Right lung (tissue), 5 donors: ENCODE measurements around the gene SMAD9. TPM values are rescaled to one million over a fixed set of nuclear protein-coding genes. Genes with fewer than 3 reads are reported as not detected.

Experiments used
- DNase-seq, 2 donors: peaks; one replicate each; pipeline ENCODE4 v3.0.0-alpha.2; 2013
- polyA plus RNA-seq, 5 donors: library from polyadenylated mRNA; unstranded; fragments of 120-200 nt; gene quantifications; one replicate each; pipeline versions ENCODE4 v1.2.1 to v1.2.3, GENCODE V29; 2013; ENCODE audit warnings: inconsistent platforms in 1 of 5, low replicate concordance in 1 of 5; ENCODE audit not compliant: insufficient read length in 5 of 5, insufficient read depth in 1 of 5

Gene SMAD9
- polyA plus RNA-seq, 5 donors, result 19.0 to 32.6 (median 29.2) TPM

DNA sequence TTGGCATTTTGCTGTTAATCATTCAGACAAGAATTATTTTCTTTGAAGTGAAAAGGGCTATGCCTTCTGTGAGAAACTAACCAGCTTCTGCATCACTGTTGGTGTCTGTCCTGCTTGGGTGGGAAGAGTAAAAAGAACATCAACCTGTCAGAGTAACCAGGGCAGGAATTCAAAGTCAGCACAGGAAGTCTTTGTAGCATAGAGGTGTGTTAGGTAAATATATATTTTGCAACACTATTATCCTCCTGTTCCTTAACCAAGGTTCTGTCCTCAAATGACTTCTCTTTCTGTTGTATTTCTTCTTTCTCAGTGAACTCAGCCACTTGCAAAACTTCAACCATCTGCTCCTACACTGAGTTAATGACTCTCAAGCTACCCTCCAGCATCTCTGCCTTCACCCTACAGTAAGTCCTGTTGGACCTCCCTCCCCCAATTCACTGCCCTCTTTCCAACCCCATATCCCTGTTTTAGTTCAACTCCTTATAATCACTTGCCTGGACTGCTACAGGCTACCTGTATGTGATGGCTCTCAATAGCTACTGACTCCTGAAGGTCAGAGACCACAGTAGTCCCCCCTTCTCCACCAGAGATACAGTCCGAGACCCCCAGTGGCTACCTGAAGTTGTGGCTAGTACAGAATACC is 49.9 kb downstream of the SMAD9 start:
- DNase-seq, result no peak

DNA sequence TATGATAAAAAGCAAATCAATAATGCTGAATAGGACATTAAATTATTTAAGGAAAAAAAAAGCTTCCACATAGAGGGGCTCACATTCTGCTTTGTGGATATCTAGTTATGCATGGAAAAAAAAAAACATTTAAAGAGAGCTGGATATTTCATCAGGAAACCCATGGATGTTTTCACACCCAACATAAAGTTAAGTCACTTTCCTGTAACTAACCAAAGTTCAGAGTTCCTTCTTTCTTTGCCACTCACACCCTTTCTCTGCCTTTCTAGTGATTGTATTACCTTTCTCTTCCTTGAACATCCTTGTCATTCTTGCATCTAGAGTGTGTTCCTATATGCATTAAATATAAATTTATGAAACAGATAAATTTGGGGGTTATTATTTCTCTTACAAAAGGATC is 53.8 kb downstream of the SMAD9 start:
- no peak for DNase-seq

DNA sequence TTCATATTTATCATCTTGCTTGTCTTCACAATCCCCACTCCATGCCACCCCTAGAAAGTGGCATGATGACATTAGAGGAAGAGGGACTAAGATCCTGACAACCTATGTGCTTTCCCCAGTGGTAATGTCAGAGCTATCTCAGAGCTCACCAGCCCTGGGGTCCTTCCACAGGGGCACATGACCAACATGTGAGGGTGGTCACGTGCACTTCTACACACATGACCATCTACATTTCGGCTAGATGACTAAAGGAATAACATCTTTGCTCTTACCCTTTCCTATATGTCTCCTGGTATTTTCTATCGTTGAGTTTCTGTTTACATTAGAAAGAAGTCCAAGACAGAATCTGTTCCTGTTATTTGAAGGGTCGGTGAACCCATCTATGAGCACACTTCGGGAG is 54.8 kb downstream of the SMAD9 start:
- no peak for DNase-seq

DNA sequence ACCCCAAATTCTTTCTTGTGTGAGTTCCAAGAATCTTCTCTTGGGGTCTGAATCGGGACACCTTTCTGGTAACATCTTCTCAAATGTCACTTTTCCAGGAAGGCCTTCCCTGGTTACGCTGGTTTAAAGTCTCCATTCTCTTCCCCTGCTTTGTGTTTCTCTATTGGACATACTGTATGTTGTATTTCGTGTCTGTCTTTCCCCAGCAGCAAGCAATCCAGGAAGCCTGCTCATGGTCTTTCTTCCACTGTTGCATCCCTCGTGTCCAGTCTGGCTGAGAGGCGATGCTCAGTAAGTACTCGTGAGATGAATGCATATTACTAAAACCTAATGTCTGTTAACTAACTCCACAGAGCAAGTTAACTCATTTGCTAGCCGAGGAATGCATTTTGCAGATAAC is 57.3 kb downstream of the SMAD9 start:
- no peak for DNase-seq

DNA sequence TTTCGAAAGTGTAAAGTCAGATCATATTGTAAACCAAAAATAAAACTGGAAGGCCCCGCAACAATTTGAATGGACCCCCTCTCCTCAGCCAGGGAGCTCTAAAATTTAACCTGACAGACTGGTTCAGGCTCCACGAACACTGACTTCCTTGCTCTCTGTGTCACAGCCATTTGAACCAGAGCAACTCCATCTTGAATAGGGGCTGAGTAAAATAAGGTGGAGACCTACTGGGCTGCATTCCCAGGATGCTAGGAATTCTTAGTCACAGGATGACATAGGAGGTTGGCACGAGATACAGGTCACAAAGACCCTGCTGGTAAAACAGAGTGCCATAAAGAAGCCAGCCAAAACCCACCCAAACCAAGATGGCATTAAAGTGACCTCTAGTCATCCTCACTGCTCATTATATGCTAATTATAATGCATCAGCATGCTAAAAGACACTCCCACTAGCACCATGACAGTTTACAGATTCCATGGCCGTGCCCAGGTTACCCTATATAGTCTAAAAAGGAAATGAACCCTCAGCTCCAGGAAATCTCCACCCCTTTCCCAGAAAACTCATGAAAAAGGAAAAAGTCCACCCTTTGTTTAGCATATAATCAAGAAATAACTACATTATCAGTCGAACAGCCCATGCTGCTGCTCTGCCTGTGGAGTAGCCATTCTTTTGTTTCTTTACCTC is 57.9 kb downstream of the SMAD9 start:
- no peak for DNase-seq

DNA sequence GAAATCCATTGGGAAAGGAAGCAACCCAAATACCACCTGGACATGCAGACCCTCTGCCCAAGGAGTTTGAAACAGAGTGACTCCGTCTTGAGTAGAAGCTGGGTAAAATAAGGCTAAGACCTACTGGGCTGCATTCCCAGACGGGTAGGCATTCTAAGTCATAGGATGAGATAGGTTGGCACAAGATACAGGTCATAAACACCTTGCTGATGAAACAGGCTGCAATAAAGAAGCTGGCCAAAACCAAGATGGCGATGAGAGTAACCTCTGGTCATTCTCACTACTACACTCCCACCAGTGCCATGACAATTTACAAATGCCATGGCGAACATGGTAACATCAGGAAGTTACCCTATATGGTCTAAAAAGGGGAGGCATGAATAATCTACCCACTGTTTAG is 60.8 kb downstream of the SMAD9 start:
- no peak for DNase-seq

DNA sequence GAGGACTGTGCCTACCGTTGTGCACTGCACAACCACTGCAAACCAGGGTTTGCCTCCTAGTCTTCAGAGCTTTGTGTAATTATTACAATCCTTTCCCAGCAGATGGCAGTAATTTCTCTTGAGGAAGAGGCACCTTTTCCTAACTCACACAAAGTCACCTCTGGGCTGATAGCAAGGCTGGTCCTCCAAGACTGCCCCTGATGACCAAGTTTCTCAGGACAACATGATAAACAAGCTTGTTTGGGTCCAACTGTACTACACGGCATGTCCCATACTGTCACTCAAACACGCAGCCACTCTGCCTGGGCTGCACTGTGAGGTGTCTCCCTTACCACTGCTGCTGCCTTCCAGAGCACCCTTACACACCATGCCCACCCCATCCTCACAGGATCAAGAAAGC is 61.7 kb downstream of the SMAD9 start:
- DNase-seq, result peak; percentile 23 to 27

DNA sequence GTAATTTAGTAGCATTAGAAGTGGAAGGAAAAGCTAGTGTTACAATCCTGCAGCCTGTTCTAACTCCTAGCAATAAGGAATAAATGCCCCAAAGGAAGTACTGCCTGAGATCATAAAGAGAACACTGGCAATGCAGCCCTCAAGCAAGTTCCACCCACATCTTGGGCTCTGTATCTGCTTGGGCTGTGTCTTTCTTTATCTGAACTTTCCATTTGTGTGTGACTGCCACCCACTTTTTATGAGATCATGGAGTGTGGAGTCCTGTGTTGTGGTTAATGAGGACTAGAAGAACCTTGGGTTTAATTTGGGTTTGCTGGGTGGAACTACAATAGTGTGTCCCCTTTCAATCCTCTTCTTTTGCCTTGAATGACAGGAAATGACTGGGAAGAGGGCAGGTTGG is 62.8 kb downstream of the SMAD9 start:
- DNase-seq, result no peak

DNA sequence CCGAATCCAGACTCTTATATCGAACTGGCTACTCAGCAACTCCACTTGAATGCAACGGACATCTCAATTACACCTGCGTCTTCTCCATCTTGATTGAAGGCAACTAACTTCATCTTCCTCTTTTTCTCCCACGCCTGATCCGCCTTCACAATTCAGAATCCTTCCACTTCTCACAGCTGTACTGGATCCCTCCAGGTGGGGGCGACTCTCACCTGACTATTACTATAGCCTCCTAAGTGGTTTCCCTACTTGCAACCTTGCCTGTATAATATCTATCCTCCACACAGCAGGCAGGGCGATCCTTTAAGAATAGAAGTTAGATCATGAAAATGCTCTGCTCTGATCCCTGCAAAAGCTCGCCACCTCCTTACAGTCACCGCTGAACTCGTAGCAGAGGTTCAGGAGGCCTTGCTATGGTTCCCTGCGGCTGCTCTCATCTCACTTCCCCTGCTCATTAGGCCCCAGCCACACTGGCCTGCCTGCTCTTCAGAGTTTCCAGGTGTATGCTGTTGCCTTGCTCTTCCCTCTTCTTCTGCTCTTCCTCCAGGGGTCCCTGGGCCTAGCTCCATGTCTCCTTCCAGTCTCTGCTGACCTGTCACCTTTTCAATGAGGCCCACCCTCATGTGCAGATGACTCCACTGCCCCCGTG is 69.1 kb downstream of the SMAD9 start:
- DNase-seq, result no peak

DNA sequence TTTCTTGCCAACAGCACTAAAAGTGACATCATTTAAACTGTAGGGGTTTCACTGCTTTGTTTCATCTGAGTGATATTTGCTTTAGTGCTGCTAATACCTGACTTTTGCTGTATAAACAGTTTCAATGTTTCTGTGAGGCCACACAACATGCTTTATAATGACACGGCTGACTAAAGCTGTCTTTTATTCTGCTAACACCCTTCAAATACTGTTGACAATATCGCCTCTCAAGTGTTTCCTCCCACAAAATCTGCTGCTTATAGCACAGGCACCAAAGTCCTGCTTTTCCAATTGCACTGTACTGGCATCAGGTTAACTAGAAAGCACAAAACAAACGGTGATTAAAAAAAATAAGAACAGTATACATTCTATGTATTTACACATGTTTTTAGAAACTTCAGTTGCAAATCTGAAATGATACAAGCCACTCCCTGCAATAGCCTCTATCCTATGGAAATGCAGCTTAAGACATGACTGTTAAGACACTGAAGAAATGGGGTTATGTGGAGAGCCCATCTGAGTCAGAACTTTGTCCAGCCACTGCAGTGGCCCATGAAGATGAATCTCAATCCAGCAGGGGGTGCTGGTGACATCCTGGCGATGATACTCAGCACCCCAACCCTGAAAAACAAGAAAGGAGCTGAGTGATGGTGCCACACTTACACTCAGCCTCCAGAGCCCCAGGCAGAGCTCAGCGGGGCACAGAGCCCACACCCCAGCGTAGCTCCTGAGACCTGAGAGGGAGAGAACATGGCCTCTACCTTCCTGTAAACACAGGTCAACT is 71.6 kb downstream of the SMAD9 start:
- no peak for DNase-seq

DNA sequence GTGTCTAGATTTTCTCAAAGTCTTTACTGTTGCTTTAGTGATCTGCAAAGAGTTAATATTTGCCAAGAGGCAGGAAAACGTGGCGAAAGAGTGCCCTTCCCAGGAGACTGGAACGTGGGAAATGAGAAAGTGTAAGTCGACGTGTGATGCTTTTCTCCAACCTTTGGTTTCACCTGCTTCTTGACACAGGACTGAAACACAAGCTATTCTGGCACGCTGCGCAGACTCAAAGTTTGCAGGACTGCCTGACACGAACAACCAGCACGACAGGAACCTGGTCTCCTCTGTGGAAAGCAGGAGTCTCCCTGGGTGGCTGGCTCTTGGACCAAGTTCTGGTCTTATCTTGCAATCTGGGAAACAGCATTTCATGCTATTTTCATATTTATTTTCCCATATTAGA is 72.4 kb downstream of the SMAD9 start:
- DNase-seq, result no peak

DNA sequence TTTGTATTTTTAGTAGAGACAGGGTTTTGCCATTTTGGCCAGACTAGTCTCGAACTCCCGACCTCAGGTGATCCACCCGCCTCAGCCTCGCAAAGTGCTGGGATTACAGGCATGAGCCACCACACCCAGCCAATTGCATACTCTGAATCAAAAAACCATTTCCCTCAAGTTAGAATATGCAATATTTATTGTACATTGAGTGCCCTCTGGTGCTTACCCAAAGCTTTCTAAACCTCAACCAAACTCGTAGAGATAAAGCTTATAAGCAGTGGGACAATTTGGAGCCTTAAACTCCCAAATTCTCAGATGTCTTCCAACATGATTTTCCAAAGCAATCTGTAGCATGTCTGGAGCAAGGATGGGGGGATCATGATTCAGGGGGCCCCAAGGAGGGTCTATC is 78.6 kb downstream of the SMAD9 start:
- no peak for DNase-seq

DNA sequence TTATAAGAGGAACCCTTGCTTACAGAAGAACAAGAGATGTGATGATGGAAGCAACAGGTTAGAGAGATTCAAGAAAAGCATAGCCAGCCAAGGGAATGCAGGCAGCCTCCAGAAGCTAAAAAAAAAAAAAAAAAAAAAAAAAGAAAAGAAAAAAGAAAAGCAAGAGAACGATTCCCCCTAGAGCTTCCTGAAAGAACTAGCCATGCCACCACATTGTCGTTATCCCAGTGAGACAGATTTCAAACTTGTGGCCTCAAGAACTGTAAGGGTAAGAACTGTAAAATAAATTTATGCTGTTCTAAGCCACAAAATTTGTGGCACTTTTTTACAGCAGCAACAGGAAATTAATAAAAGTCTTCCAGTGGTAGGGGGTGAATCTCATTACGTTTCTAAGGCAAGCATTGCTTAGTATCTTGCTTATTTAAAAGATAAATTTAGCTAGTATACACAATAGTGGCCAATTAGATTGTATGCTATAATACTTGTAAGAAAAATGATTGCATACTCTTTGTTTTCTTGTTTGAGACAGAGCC is 79.3 kb downstream of the SMAD9 start:
- no peak for DNase-seq

DNA sequence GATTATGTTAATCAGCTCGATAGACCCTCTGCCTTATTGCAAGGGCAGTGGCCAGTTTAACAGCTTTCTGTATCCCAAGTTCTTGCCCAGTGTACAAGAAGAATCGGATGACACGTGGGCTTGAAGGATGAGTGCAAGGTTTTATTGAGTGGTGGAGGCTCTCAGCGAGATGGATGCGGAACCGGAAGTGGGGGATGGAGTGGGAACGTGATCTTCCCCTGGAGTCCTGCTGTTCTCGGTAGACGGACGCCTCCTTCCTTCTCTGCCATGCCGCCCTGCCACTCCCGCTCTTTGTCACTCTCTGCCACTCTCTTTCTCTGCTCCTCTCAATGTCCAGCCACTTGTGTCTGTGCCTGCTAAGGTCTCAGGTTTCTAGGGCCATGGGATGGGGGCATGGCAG is 80.1 kb downstream of the SMAD9 start:
- DNase-seq, result no peak

DNA sequence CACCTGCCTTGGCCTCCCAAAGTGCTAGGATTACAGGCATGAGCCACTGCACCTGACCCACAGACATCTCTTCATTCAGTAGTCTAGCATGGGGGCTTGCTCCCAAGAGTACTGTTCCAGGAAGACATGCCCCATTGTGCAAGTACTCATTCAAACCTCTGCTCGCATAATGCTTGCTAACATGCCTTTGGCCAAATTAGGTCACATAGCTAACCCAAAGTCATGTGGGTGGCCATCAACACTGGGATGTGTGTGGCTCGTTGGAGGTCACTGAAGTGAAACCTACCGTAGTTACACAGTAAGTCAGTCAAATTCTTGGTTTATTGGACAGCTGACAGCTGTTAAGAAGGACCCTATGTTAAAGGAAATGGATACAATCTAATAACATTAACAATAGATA is 80.8 kb downstream of the SMAD9 start:
- no peak for DNase-seq

DNA sequence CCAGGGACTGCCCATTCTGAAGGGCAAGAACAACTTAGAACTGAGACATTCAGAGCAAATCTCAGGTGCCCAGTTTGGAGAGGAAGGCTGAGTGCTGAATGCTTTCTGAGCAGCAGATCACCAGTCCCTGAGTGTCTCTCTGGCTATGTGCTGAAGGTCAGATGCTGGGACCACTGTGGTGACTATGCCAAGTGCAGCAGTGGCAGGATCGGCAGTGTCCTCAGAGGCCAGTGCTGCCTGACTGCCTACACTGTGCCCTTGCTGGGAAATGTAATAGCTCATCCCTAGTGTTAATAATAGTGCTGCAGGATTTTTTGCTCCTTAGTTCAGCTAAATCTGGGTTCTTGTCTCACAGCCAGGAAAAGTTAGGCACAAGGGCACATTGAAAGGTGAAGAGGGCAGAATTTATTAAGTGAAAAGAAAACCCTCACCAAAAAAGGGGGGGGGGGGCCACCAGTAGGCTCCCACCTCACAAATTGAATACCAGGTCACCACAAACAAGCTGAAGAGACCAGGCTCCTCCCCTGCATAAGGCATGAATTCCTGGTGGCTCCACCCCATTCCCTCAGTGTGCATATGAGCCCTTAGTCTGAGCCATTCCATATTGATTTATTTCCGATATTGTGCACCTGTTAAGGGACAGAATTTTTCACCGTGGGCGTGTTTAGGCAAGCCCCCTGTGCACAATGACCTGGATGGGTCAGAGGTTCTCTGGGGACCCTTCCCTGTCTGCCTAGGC is 82.5 kb downstream of the SMAD9 start:
- no peak for DNase-seq

DNA sequence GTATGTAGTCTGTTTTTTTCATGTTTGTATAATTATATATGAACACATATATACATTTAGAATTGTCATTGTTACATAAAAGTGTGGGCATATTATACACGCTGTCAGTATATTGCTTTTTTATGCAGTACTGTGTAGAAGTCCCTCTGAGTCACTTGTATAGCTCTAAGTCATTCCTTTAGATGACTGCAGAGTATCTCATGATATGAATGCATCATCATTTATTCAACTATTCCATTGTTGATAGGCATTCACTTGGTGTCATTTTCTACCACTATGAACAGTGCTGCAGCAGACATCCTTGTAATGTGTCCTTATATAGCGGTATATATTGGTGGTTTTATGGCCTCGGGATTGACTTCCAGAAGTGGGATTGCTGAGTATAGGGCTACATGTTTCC is 85.7 kb downstream of the SMAD9 start:
- no peak for DNase-seq

DNA sequence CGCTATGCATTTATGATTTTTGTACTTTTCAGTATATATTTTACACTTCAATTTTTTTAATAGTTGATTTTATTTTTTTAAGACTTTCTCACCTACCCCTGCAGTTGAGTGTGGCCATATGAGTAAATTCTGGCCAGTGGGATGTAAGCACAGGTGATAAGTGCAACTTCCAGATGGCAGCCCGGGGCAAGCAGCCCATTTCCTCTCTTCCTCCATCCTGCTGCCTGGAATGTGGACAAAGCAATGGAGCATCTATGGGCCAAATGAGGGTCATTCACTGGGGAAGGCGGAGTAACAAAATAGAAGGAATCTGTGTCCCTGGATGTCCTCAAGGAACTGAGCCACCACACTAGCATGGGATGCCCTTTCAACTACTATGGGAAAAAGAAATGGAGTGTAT is 88.7 kb downstream of the SMAD9 start:
- no peak for DNase-seq

DNA sequence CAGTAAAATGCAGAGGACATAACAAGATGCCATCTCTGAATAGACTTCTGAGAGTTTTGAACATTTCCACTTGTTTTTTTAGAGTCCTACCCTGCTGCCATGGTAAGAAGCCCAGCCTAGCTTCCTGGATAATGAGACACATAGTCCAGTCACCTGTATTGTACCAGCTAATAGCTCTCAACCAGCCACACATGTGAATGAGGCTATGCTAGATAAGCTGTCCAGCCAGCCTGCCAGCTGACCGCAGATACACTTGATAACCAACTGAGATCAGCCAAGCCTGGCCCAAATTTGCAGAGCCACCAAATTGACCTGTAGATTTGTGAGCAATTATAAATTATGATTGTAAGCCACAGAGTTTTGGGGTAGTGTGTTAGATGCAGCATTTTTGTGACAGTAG is 90.3 kb downstream of the SMAD9 start:
- no peak for DNase-seq

DNA sequence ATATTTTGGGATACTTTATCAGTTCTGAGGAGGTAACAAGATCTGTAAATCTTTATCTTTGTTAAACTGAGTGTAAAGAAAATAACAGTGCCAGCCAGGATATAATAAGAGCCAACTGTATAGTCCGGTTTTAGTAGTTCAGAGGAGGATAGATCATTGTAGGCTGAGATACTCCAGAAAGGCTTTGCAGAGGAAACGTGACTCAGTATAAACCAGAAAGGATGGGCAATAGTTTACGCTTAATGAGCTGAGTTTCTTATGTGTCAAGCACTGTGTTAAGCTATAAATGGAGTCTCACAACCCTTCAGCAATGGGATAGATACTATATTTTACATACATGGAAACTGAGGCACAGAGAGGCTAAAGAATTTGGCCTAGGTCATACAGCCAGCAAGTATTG is 97.3 kb downstream of the SMAD9 start:
- DNase-seq, result no peak

DNA sequence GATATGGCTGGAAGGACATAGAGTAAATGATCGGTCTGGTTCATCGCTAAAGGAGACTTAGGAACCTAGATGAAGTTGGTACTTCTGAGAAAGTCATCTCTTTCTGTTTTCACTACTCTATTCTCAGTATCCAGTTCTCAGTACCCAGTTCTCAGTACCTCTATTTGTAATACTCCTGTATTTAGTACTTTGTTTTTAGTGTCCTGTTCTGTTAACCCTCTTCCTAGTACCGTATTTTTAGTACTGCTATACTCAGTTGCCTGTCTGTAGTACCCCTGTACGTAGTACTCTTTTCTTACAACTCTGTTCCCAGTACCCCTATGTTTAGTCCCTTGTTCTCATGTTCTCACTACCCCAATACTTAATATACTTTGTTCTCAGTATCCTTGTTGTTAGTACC is 99.8 kb downstream of the SMAD9 start:
- DNase-seq, result no peak

DNA sequence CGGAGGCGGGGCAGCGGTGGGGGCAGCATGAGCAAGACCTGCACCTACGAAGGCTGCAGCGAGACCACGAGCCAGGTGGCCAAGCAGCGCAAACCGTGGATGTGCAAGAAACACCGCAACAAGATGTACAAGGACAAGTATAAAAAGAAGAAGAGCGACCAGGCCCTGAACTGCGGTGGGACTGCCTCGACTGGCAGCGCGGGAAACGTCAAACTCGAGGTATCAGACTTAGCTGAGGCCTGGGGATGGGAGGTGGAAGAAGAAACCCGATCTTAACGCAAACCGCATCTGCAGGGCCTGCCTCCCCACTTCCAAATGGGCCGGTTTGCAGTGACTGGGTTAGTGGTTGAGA is 100.3 kb downstream of the SMAD9 start:
- DNase-seq, result peak in 1 of 2 donors; percentile 17
